GM19468 (cell line): ENCODE results near the gene ARSB.

ENCODE experiments used
- ATAC-seq: cut with Tn5 transposase; IDR thresholded peaks from one replicate; pipeline ENCODE4 v1.9.1; 2021; ENCODE audit warnings: mild to moderate bottlenecking, moderate library complexity, moderate number of reproducible peaks; ENCODE audit not compliant: unreplicated experiment; ENCODE audit errors: extremely low read depth

ARSB gene

GRCh38 chr5:78761840-78762239, 223.3 kb downstream of the ARSB start:
- ATAC-seq: no peak

GRCh38 chr5:78760770-78761169, 224.3 kb downstream of the ARSB start:
- no peak for ATAC-seq

- ATAC-seq: no peak
Measured at GRCh38 chr5:78760366-78760765, 224.7 kb downstream of the ARSB start.

- peak; percentile 53 for ATAC-seq
Measured at GRCh38 chr5:78758169-78758839, 226.8 kb downstream of the ARSB start.

GRCh38 chr5:78757269-78758053, 227.6 kb downstream of the ARSB start:
- no peak for ATAC-seq

- no peak for ATAC-seq
Measured at GRCh38 chr5:78756858-78757257, 228.3 kb downstream of the ARSB start.

GRCh38 chr5:78755822-78756429, 229.2 kb downstream of the ARSB start:
- no peak for ATAC-seq

GRCh38 chr5:78754655-78755054, 230.5 kb downstream of the ARSB start:
- no peak for ATAC-seq

- no peak for ATAC-seq
Measured at GRCh38 chr5:78753093-78753531, 232.0 kb downstream of the ARSB start.

GRCh38 chr5:78751872-78752271, 233.2 kb downstream of the ARSB start:
- ATAC-seq: no peak

GRCh38 chr5:78750281-78750680, 234.8 kb downstream of the ARSB start:
- no peak for ATAC-seq

- ATAC-seq: no peak
Measured at GRCh38 chr5:78747705-78748359, 237.3 kb downstream of the ARSB start.

- ATAC-seq: no peak
Measured at GRCh38 chr5:78747055-78747454, 238.1 kb downstream of the ARSB start.

GRCh38 chr5:78746021-78746770, 238.9 kb downstream of the ARSB start:
- no peak for ATAC-seq

- no peak for ATAC-seq
Measured at GRCh38 chr5:78744951-78745534, 240.1 kb downstream of the ARSB start.

- no peak for ATAC-seq
Measured at GRCh38 chr5:78741019-78741418, 244.1 kb downstream of the ARSB start.

GRCh38 chr5:78738693-78739300, 246.3 kb downstream of the ARSB start:
- no peak for ATAC-seq

- no peak for ATAC-seq
Measured at GRCh38 chr5:78738104-78738503, 247.0 kb downstream of the ARSB start.

- ATAC-seq: no peak
Measured at GRCh38 chr5:78735834-78736463, 249.2 kb downstream of the ARSB start.
